ENCODE results near the gene PACSIN3. TPM values are rescaled to one million over a fixed set of nuclear protein-coding genes. Genes with fewer than 3 reads are reported as not detected.

The PACSIN3 gene
- total RNA-seq: 13.4 and 15.7 TPM in 2 replicates

DNA sequence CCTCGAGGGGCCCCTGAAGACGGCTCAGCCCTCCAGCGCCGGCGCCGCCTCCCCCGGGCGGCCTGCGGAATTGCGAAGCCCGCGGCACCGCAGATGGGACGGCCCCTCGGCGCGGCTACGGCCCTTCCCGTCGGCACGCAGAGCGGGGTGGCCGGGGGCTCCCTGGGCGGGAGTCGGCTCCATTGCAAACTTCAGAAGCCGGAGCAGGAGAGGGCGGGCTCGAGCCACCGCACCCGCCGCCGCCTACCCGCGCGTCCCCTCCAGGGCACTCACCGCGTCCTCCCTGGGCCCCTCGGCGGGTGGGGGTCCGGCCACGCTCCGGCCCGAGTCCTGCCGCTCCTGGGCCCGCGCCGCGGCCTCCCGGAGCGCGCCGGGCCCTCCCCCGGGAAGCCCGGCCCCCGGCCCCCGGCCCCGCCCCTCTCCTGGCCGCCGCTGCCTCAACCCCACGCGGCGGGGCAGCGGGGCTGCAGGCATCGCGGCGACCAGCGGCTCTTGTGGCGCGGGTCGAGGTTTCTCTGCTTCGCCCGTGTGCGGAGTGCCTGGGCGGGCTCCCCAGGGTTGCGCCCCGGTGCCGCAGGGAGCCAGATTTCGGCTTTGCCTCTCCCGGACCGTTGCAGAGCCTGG lies at the start of gene PACSIN3:
PACSIN3 (minus strand) TSS at position 359 of the 624 bp plus-strand sequence. CDS start 3,707 bp downstream, outside the sequence.

DNA sequence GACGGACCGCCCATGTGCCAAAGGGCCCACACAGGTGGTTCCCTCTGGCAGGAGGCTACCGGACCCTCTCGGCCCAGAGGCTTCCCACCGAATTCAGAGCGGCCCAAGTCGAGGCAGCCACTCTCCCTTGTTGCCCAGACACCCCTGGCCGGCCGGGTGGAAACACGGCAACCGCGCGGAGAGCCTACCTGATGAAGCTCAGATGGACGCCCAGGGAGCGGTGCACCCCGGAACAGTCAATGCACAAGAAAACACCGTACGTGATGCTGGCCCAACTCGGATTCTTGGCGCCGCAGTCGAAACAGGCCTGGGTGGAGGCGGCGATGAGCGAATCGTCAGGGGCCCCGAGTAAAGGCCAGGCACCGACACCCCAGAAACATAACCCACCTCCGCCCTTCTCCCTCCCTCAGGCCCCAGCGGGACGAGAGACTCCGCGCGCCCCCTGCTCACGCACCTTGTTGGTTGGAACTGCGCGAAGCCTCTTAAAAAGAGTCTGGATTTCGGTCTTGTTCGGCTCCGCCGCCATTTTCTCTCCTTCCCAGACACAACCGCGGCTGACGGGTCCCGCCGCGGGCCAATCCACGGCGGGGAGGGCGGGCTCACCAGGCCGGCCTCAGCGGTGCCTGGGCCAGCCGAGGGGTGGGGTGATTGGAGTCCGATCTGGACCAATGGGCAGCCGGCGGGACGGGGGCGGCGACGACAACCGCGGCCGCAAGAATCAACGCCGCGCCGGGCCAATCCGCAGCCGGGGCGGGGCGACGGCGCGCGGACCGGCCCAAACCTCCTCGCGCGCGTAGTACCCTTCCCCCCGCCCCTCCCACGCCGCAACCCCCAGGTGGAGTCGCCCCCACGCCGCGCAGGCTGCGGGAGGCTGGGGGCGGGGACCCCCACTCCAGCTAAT lies 9.7 kb downstream of the PACSIN3 start, which contains the start of gene ARFGAP2:
ARFGAP2 (minus strand) TSS at position 552 of the 901 bp plus-strand sequence; CDS start at position 526, 26 bp downstream.

Other genes with a start within 250 kb of the PACSIN3 start
- 14.3 and 21.1 TPM in 2 replicates for gene CSTPP1, start 249.7 kb downstream of the PACSIN3 start, total RNA-seq
- 103 and 125 TPM in 2 replicates for gene ARFGAP2, start 9.6 kb downstream of the PACSIN3 start, total RNA-seq
- 30.3 and 31.5 TPM in 2 replicates for gene DDB2, start 28.5 kb upstream of the PACSIN3 start, total RNA-seq
- 19.1 and 24.6 TPM in 2 replicates for gene ACP2, start 62.4 kb upstream of the PACSIN3 start, total RNA-seq
- gene NR1H3, start 71.6 kb upstream of the PACSIN3 start, total RNA-seq: 4.4 and 4.8 TPM in 2 replicates
- 14.3 and 21.3 TPM in 2 replicates for gene MADD, start 83.7 kb upstream of the PACSIN3 start, total RNA-seq
- gene MYBPC3, start 166.3 kb upstream of the PACSIN3 start, total RNA-seq: not detected in 2 replicates
- not detected in 2 replicates for gene SPI1, start 192.1 kb upstream of the PACSIN3 start, total RNA-seq
- gene SLC39A13, start 222.2 kb upstream of the PACSIN3 start, total RNA-seq: 70.4 and 120 TPM in 2 replicates
- gene PSMC3, start 240.0 kb upstream of the PACSIN3 start, total RNA-seq: 117 and 208 TPM in 2 replicates